A673 (cell line): ENCODE measurements around the gene TSPAN10.

Experiments used
- CTCF ChIP-seq: fragments of 300-800, 200-600 bp; sonication (generic); conservative IDR thresholded peaks from 2 replicates; pipeline ENCODE4 v1.5.1; 2017; ENCODE audit warnings: low read depth, mild to moderate bottlenecking, antibody characterized with exemption, low read length, moderate library complexity, mixed read lengths
- EZH2 ChIP-seq: fragments of 200-600 bp; sonication (generic); IDR thresholded peaks from 2 replicates; pipeline ENCODE4 v1.6.1; 2017; ENCODE audit warnings: borderline replicate concordance, low read depth, mild to moderate bottlenecking, mixed read lengths, antibody characterized with exemption, low read length; ENCODE audit not compliant: poor library complexity, severe bottlenecking

GRCh38 chr17:81676906-81677305 lies 39.9 kb downstream of the TSPAN10 start:
- no peak for TF ChIP-seq CTCF
- no peak for TF ChIP-seq EZH2
